HG02852 (cell line): Measurements from ENCODE around the gene CDS1.
A peak's percentile ranks its signal among the peaks of the same experiment; 100 is the strongest.
"Not testable (repeated sequence)": the region's sequence is repeated elsewhere in the genome, so short reads cannot be mapped to it uniquely, and the experiment has no call there.

Source experiments
- ATAC-seq: cut with Tn5 transposase; IDR thresholded peaks from one replicate; pipeline ENCODE4 v1.9.1; 2021; ENCODE audit warnings: mild to moderate bottlenecking, moderate library complexity; ENCODE audit not compliant: unreplicated experiment

CDS1 gene

GRCh38 chr4:84582988-84583875 is at the start of gene CDS1:
Gene CDS1, plus strand, starts transcription at chr4:84583127. Its CDS starts 275 bp downstream, at chr4:84583402.
- peak; percentile 52 for ATAC-seq

- no peak for ATAC-seq
Measured at GRCh38 chr4:84535901-84536300, 47.0 kb upstream of the CDS1 start.

GRCh38 chr4:84545093-84545492 is 37.8 kb upstream of the CDS1 start:
- ATAC-seq = no peak

GRCh38 chr4:84547211-84547610 is 35.7 kb upstream of the CDS1 start:
- ATAC-seq = no peak

GRCh38 chr4:84549191-84549590 is 33.7 kb upstream of the CDS1 start:
- ATAC-seq = not testable (repeated sequence)

- ATAC-seq = no peak
Measured at GRCh38 chr4:84562156-84562555, 20.8 kb upstream of the CDS1 start.

GRCh38 chr4:84563002-84563401 is 19.9 kb upstream of the CDS1 start:
- no peak for ATAC-seq

GRCh38 chr4:84565951-84566350 is 17.0 kb upstream of the CDS1 start:
- ATAC-seq = no peak

- no peak for ATAC-seq
Measured at GRCh38 chr4:84568496-84568895, 14.4 kb upstream of the CDS1 start.

GRCh38 chr4:84569009-84569408 is 13.9 kb upstream of the CDS1 start:
- ATAC-seq = no peak

- no peak for ATAC-seq
Measured at GRCh38 chr4:84573385-84574068, 9.4 kb upstream of the CDS1 start.

GRCh38 chr4:84574069-84574720 is 8.7 kb upstream of the CDS1 start:
- no peak for ATAC-seq

GRCh38 chr4:84578540-84579402 is 4.2 kb upstream of the CDS1 start:
- no peak for ATAC-seq

GRCh38 chr4:84579403-84579776 is 3.5 kb upstream of the CDS1 start:
- ATAC-seq = no peak

- ATAC-seq = peak; percentile 78
Measured at GRCh38 chr4:84582302-84582987, 482 bp upstream of the CDS1 start.

- no peak for ATAC-seq
Measured at GRCh38 chr4:84583876-84584380, 1.0 kb downstream of the CDS1 start.

- ATAC-seq = no peak
Measured at GRCh38 chr4:84585251-84585650, 2.3 kb downstream of the CDS1 start.

- no peak for ATAC-seq
Measured at GRCh38 chr4:84594724-84595123, 11.8 kb downstream of the CDS1 start.

GRCh38 chr4:84596826-84597225 is 13.9 kb downstream of the CDS1 start:
- ATAC-seq = no peak

GRCh38 chr4:84597450-84597849 is 14.5 kb downstream of the CDS1 start:
- ATAC-seq = no peak
